IPS DF 6.9 (cell line): ENCODE data around the gene CARD14.

Source experiments
- DNase-seq: peaks from one replicate; pipeline ENCODE4 v3.0.0-alpha.2; 2013; ENCODE audit warnings: low read depth, low spot score
- H3K27ac ChIP-seq: one replicate; pipeline ENCODE4 v1.5.1; 2013; ENCODE audit warnings: low read length, control low read depth
- H3K27me3 ChIP-seq: 2 replicates; pipeline ENCODE4 v1.6.1; 2013; ENCODE audit warnings: mild to moderate bottlenecking, low read length; ENCODE audit not compliant: control insufficient read depth, insufficient read depth
- H3K36me3 ChIP-seq: 2 replicates; pipeline ENCODE4 v1.6.1; 2013; ENCODE audit warnings: low read length; ENCODE audit not compliant: control insufficient read depth, insufficient read depth
- H3K4me1 ChIP-seq: 2 replicates; pipeline ENCODE4 v1.6.1; 2013; ENCODE audit warnings: low read length; ENCODE audit not compliant: control insufficient read depth, insufficient read depth
- H3K4me3 ChIP-seq: 2 replicates; pipeline ENCODE4 v1.5.1; 2013; ENCODE audit warnings: mild to moderate bottlenecking, low read length
- H3K9me3 ChIP-seq: 2 replicates; pipeline ENCODE4 v1.6.1; 2013; ENCODE audit warnings: low read length, inconsistent platforms; ENCODE audit not compliant: control insufficient read depth, insufficient read depth
- WGBS: extraction: QIAGEN DNeasy Blood & Tissue Kit; methylation state at CpG from one replicate; pipeline ENCODE4 v1.1.7; 2013; ENCODE audit warnings: mixed read lengths, missing lambda C conversion rate; ENCODE audit not compliant: insufficient read length, insufficient coverage; 5-methylcytosine and 5-hydroxymethylcytosine counted together

The CARD14 gene

DNA sequence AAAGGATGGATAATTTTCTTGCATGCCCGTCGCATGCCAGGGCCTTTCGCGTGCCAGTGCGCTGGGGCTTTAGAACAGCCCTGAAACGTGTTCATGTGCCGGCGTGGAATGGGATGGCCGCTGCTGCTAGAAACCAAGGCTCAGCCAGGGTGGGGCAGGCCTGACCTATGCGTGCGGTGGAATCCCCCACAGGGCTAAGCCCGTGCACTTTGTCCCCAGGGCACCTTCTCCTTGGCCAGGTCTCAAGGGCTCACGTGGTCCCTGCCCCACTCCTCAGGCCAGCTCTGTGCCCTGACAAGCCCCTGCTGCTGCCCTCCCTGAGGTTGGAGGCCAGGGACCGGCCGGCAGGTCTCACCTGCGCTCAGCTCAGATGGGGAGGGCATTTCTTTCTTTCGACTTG, 77.7 kb downstream of the CARD14 start:
- Histone ChIP-seq H3K36me3 (peaks cover 13% of the 10 kb centered on the region; the same call in 1 of the 2 replicates), H3K4me3 (no peak overlapping the region), H3K27me3 (no peaks in the 10 kb centered on the region), H3K4me1 (no peaks in the 10 kb centered on the region), H3K27ac (no peak overlapping the region), H3K9me3 (no peaks in the 10 kb centered on the region)
- WGBS, result no CpG with 5 or more reads among the region's 17 CpGs
- DNase-seq, result no peak

DNA sequence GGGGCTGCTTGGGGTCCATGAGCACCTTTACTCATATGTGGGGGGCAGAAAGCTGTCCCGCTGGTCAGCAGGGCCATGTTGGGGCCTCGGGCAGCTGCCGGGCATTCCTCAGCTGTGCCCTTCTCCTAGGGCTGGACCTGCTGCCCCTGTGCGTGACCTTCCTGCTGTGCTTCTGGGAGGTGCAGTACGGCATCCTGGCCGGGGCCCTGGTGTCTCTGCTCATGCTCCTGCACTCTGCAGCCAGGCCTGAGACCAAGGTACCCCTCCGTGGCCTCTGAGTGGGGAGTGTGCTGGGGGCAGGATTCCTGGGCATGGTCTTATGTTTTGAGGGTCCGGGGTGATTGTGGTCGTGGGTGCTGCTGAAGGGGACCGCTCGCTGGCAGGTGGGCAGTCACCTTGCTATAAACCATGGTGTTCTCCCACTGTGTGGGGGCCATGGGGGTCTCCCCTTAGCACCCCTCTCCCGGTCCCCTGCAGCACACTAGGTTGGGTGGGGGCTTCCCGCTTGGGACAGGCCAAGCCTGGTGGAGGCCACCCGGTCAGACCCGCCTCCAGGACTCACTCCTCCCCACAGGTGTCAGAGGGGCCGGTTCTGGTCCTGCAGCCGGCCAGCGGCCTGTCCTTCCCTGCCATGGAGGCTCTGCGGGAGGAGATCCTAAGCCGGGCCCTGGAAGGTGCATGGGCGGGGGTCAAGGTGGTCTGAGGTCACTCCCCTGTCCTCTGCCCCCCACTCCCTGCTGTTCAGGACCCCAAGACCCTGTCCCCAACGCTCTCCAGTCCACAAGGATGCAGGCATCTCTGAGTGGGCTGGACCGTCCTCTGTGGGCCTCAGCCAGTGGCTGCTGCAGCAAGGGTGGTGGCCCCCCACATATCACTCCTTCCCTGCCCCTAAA, 78.4 kb downstream of the CARD14 start:
- WGBS, result no CpG with 5 or more reads among the region's 23 CpGs
- H3K4me3 ChIP-seq, result no peak overlapping the region
- H3K27ac ChIP-seq, result no peak overlapping the region
- no peaks in the 10 kb centered on the region for H3K9me3 ChIP-seq
- no peaks in the 10 kb centered on the region for H3K27me3 ChIP-seq
- peaks cover 13% of the 10 kb centered on the region; the same call in 1 of the 2 replicates for H3K36me3 ChIP-seq
- DNase-seq, result no peak
- H3K4me1 ChIP-seq, result no peaks in the 10 kb centered on the region

DNA sequence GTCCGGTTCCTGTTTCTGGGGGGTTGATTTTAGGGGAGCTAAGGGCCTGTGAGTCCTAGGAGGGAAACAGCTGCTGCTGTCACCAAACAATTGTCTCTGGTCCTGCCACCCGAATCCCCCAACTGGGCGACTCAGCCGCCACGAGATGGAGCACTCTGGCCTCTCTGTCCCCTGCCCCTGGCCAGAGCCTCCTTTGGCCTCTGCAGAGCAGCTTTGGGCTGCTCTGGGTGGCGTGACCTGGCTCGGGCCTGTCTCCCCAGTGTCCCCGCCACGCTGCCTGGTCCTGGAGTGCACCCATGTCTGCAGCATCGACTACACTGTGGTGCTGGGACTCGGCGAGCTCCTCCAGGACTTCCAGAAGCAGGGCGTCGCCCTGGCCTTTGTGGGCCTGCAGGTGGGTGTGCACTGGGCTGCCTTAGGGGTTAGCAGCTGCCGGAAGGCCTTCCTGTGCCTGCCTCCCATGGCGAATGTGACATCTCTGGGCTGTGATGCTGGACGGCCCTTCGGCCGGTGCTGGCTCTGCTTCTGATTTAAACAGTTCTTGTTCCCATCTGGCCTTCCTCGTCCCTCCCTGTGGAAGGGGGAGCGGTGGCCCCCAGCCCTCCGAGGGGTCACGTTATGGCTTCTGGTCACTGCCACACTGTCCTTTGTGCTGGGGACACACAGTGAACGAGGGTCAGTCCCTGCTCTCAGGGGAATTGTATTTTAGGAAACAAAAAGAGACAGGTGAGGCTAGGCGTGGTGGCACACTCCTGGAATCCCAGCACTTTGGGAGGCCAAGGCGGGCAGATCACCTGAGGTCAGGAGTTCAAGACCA, 79.3 kb downstream of the CARD14 start:
- Histone ChIP-seq H3K27ac (no peak overlapping the region), H3K36me3 (peaks cover 13% of the 10 kb centered on the region; the same call in 1 of the 2 replicates), H3K4me3 (no peak overlapping the region), H3K9me3 (no peaks in the 10 kb centered on the region), H3K4me1 (no peaks in the 10 kb centered on the region), H3K27me3 (no peaks in the 10 kb centered on the region)
- no CpG with 5 or more reads among the region's 26 CpGs for WGBS
- no peak for DNase-seq

- no peaks in the 10 kb centered on the region for H3K9me3 ChIP-seq
- WGBS, result no CpG with 5 or more reads among the region's 11 CpGs
These were observed 82.1 kb downstream of the CARD14 start for GRCh38 chr17:80251966-80252365.

GRCh38 chr17:80252871-80253270, 83.0 kb downstream of the CARD14 start:
- no CpG with 5 or more reads among the region's 13 CpGs for WGBS
- Histone ChIP-seq H3K27ac (no peak overlapping the region), H3K4me1 (no peaks in the 10 kb centered on the region), H3K27me3 (no peaks in the 10 kb centered on the region), H3K9me3 (no peaks in the 10 kb centered on the region), H3K4me3 (no peak overlapping the region), H3K36me3 (no peaks in the 10 kb centered on the region)
- DNase-seq, result no peak

More at GRCh38 chr17:80251966-80252365, 82.1 kb downstream of the CARD14 start:
- DNase-seq, result no peak
- H3K4me1 ChIP-seq, result no peaks in the 10 kb centered on the region
- H3K27ac ChIP-seq, result no peak overlapping the region
- H3K36me3 ChIP-seq, result 0 out of 2 replicates have a peak, but pooled peaks cover 2% of the 10 kb centered on the region
- H3K27me3 ChIP-seq, result no peaks in the 10 kb centered on the region
- H3K4me3 ChIP-seq, result no peak overlapping the region

GRCh38 chr17:80253631-80254395, 84.0 kb downstream of the CARD14 start:
- Histone ChIP-seq H3K4me3 (no peak overlapping the region), H3K4me1 (0 out of 2 replicates have a peak, but pooled peaks cover 2% of the 10 kb centered on the region), H3K36me3 (no peaks in the 10 kb centered on the region), H3K27me3 (no peaks in the 10 kb centered on the region), H3K27ac (no peak overlapping the region), H3K9me3 (no peaks in the 10 kb centered on the region)
- DNase-seq, result no peak
- no CpG with 5 or more reads among the region's 21 CpGs for WGBS

DNA sequence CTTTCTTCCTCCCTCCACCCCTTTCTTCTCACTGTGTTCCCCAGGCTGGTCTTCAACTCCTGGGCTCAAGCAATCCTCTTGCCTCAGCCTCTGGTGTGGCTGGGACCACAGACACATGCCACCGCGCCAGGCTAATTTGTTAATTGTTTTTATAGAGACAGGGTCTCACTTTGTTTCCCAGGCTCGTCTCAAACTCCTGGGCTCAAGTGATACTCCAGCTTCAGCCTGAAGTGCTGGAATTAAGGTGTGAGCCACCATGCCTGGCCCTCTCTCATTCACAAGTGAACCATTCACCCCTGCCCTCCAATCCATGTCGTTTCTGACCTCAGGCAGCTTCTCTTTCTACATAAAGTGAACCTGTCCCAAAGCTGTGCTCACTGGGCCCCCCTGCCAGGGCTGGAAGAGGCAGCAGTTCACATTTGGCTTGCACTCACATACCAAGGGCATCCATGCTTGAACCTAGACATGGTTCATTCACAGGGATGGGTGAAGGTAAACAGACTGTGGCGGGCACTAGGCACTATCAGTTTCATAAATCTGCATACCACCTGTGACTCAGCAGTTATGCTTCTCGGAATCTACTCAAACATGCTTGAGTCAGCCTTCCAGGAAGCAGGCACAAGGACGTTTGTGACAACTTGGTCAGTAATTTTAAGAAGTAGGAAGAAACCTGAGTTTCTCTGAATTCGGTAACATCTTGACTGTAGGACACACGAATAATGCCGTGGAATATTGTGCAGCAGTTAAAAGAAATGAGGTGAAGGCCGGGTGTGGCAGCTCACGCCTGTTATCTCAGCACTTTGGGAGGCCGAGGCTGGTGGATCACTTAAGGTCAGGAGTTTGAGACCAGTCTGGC, 84.8 kb downstream of the CARD14 start:
- no peaks in the 10 kb centered on the region for H3K9me3 ChIP-seq
- no peak overlapping the region for H3K4me3 ChIP-seq
- DNase-seq, result no peak
- H3K27me3 ChIP-seq, result no peaks in the 10 kb centered on the region
- no peak overlapping the region for H3K27ac ChIP-seq
- no peaks in the 10 kb centered on the region for H3K36me3 ChIP-seq
- no CpG with 5 or more reads among the region's 13 CpGs for WGBS
- 0 out of 2 replicates have a peak, but pooled peaks cover 2% of the 10 kb centered on the region for H3K4me1 ChIP-seq

- Histone ChIP-seq H3K27me3 (no peaks in the 10 kb centered on the region), H3K4me1 (0 out of 2 replicates have a peak, but pooled peaks cover 2% of the 10 kb centered on the region), H3K36me3 (no peaks in the 10 kb centered on the region), H3K27ac (no peak overlapping the region), H3K4me3 (no peak overlapping the region), H3K9me3 (no peaks in the 10 kb centered on the region)
- WGBS, result no CpG with 5 or more reads among the region's 5 CpGs
- no peak for DNase-seq
These were observed 86.2 kb downstream of the CARD14 start for GRCh38 chr17:80256034-80256350.

GRCh38 chr17:80257716-80258213, 87.9 kb downstream of the CARD14 start:
- Histone ChIP-seq H3K4me1 (peaks cover 7% of the 10 kb centered on the region; the same call in 1 of the 2 replicates), H3K27me3 (no peaks in the 10 kb centered on the region), H3K27ac (no peak overlapping the region), H3K36me3 (no peaks in the 10 kb centered on the region), H3K9me3 (no peaks in the 10 kb centered on the region), H3K4me3 (no peak overlapping the region)
- no CpG with 5 or more reads among the region's 14 CpGs for WGBS
- no peak for DNase-seq
